UCSD-AML1 (cell line): ENCODE results near the gene TINAG.

ENCODE experiments used
- DNase-seq: peaks from one replicate; lab custom pipeline; 2025; ENCODE audit not compliant: unreplicated experiment; lab: John Stamatoyannopoulos, UW

TINAG gene, protein sequence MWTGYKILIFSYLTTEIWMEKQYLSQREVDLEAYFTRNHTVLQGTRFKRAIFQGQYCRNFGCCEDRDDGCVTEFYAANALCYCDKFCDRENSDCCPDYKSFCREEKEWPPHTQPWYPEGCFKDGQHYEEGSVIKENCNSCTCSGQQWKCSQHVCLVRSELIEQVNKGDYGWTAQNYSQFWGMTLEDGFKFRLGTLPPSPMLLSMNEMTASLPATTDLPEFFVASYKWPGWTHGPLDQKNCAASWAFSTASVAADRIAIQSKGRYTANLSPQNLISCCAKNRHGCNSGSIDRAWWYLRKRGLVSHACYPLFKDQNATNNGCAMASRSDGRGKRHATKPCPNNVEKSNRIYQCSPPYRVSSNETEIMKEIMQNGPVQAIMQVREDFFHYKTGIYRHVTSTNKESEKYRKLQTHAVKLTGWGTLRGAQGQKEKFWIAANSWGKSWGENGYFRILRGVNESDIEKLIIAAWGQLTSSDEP

DNA sequence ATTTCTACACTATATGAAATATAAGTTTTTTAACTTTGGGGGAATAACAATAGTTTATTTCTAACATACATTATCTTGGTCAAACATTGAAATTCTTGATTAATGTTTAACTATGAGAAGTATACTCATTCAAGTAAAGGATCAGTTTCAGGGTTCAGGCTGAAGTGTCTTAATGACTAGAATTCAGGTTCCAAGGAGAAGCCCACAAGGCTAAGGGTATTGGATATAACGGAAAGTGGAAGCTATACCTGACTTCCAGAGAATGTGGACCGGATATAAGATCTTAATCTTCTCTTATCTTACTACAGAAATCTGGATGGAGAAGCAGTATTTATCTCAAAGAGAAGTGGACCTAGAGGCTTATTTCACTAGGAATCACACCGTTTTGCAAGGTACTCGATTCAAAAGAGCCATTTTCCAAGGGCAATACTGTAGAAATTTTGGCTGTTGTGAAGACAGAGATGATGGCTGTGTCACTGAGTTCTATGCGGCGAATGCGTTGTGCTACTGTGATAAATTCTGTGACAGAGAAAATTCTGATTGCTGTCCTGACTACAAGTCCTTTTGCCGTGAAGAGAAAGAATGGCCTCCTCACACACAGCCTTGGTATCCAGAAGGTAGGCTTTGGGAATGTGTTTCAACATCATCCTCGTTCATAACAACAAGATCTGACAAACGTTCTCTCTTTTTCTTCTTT is at the start of gene TINAG:
Gene TINAG, plus strand, starts transcription at position 153 of the 697 bp plus-strand sequence. Its CDS starts 110 bp downstream, at position 263.
- no peak for DNase-seq

DNA sequence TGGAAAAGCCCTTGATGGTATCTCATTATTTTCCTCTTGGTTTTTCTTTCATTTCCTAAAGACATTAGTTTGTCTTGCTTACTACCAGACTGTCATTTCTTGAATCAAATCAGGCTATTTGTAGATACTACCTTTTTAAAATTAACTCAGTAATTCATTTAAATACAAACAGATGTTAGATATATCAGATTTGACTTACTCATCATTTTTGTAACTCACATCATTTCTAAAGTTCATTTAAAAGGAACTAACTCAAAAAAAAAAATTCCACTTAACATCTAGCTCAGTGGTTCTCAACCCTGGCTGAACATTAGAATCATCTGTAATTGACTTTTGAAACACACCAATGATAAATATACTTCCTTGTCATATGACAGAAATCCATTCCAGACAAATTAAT is 48.2 kb upstream of the TINAG start:
- DNase-seq, result no peak

DNA sequence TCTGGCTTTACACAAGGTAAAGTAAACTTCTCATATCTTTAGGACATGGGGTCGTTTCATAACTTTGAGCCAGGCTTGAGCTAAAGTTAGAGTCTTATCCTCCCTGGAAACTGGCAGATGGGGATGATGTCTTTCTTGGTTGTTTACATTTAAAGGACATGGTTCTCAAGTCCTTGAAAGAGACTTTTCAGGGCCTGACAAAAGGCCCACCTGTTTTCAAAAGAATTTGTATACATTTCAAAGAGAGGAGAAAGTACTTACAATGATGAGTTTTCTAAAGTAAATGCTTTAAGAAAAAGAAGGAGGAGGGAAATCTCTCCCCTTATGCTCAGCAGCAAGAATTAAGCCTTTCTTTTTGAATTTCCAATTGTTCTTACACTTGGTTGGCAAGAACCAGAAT is 45.7 kb upstream of the TINAG start:
- DNase-seq, result no peak

DNA sequence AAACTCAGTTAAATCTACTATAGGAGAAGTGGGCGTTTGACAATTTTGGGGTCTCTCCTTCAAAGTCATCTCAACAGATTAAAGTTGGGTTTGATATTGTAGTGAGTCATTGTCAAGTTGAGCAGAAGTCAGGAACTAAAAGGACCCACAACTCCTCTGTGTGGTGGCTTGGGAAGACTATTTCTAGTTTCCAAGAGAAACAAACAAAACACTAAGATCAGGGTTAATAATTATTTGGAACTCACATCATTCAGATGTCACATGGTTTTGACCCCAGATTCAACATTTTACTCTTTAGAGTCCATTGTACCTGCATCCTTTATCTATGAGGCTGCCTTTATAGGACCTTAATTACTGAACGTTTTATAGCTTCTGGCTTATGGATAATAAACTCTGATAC is 45.3 kb upstream of the TINAG start:
- DNase-seq, result no peak

DNA sequence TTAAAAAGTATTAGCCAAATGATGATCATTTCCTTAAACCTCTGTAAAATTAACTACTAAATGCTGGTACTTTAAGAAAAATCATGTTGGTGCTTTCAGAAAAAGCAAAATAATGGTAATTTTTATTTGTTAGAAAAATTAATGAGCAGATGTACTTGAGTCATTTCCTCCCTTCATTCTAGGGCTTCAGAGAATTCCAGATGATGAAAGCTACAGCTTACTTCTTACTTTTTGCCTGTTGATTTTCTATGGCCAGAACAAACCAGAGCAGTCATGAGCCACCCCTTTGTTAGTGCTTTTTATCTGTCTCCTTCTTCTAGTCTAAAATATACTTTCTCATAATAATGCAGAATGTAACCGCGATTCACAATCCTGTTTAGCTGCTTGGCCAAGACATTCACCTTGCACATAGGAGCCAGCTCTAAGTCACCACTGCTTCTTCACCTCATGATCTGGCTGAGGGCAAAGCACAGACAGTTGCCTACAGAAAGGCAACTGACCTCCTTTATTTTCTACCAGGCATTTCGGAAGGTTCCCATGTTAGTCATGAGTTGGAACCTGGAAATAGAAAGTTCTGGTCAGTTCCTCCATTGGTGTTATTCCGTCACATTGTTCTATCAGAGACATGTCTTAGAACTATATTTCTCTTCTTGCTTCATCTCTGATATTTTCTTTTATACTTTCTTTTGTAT is 43.5 kb upstream of the TINAG start:
- DNase-seq, result no peak

DNA sequence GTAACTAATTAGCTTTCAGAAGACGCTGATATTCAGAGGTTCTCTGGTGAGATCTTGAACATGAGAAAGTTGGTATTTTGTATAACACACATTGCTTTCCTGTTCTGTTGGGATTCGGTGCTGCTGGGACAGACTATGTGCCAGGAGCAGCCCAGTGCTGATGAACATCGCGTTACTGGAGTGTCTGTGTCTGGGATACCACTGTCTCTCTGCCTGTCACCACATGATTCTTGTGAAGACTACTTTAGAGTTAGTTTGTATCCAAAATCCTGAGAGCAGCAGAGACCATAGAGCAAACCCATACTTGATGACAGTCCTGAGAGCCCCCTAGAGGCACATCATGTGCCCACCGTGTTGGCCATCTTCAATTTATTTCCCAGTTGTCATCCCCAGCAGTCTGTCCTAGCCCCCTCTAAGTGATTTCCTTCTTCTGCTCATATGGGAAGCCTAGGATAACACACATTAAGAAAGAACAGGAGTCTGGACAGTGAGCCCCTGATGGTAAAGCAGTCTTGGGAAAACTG is 41.8 kb upstream of the TINAG start:
- no peak for DNase-seq

DNA sequence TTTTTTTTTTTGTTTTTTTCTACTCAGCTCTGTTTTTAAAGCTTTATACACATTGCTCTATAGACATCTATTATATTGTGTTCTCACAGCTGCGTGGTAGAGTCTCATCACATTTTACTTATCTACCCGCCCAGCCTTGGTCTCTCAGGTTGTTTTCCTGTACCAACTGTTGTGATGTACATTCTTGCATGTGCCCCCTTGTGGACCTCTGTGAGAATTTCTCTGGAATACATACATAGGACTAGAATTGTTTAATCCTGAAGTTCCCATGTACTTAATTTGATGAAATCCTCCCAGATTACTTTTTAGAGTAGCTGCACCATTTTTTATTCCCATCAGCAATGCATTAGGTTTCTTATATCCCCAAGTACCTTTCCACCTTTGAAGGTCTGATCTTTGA is 40.4 kb upstream of the TINAG start:
- no peak for DNase-seq

DNA sequence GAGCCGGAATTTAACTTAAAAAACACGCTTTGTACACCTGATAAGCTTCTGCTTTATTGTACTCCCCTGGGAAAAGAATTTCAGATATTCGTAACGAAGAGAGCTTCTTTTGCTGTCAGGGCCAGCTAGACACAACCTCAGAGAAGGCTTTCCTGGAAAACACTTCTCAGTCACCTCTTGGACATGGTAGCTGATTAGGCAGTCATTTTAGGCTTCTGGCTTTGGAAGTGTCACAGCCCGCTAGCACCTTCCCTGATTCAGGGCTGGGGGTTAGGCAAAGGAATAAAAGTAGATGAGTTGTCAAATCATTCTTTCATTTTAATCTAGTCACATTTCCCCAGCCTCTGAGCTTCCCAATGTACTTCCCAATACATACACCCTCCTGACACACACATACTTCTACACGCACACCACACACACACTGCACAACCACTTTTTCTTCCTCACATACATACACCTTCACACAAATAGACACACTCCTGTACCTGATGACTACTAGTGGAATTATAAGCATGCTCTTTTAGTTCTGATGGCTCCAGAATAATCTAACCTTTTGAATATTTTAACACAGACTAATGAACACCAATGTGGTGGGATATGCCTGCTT is 34.9 kb upstream of the TINAG start:
- DNase-seq, result no peak

DNA sequence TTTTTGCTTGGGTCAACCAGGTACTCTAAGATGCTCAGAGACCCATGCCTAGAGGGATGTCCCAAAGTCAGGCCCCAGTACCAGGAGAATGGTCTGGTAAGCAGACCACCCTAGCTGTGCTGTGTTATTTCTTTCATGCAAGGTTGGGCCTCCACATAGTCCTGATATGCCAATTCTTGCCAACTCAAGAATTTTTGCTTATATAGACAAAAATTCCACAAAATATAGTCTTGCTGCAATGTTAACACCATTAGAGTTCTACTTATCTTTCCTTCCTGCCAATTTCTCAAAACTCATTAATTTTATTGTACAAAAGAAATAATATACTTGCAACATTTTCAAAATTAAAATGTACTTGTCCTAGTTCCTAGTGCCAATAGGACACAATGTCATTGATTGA is 33.9 kb upstream of the TINAG start:
- DNase-seq, result no peak

DNA sequence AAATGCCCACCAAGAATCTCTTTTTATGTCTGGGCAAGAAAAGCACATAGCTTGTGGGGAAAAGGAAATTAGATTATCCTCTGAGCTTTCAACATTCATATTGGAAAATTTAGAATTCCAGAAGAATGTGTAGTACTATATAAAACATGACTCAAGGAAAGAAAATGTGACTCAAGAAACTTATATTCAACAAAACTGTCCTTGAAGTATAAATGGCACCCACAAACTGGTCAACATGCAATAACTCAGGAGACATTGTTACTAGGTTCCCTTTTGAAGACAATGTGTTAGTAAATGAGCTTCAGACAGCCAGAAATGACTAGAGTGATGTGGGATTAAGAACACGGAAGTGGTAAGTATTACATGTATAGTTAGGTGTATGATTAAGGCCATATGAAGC is 26.1 kb upstream of the TINAG start:
- DNase-seq, result no peak

DNA sequence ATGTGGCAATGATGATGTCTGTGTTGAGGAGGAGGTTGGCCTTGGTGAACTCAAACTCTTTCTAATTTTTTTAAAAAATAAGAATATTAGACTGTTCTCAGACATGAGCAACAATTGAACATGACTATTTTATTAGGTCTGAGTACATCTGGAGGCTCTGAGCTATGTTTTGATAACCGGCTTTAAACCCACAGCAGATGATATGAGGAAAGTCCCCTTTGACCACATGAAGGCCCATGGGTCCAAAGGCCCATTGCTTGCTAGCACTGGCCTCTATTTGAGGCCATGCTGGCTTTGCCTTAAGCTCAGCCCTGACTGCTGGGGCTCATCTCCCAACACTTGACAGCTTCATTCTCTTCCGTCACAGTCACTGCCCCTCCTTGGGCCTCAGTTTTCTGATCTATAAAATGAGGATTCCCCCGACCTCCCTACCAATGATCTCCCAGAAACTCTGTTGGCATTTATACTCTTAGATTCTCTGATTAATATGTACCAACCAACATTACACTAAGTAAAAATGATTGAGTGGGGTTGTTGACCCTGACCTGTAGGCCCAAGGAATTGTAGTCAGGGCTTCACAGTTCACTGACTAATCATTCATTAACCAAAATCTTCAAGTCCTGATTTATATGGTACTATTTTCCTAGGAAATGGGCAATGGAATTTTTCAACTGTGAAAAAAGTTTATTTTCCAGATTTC is 23.9 kb upstream of the TINAG start:
- no peak for DNase-seq

DNA sequence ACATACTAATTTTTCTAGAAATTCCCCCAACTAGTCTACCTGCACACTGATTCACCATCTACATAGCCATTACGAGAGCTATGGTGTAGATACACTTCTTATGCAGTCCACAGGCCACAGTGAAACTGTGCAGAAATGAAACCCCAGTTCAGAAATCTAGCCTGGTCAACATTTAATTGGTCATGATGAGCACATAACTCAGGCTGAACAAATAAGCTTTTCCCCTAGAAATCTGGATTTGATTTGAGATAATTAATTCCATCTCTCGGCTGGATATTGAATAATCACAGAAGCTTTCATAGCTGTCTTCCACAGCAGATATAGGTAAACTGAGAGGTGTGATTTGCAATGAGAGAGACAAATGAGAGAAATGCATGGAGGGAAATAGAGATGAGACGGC is 22.6 kb upstream of the TINAG start:
- no peak for DNase-seq

DNA sequence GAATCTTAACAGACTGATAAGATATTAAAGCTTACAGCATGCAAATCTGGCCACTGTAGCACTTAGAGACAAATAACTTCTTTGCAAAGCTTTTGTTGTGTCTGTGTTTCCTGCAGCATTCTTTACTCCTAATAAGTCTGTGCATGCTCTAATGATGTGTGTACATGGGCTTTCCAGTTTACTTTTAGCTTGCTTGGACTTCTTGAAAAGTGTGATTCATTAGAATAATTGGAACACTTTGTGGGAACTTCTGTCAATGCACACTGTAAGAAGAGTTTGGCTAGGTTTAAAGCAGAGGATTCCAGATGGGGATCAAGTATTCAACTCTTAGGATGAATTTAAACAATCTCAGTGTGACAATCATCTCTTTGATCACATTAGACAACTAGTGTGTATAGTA is 22.1 kb upstream of the TINAG start:
- no peak for DNase-seq

DNA sequence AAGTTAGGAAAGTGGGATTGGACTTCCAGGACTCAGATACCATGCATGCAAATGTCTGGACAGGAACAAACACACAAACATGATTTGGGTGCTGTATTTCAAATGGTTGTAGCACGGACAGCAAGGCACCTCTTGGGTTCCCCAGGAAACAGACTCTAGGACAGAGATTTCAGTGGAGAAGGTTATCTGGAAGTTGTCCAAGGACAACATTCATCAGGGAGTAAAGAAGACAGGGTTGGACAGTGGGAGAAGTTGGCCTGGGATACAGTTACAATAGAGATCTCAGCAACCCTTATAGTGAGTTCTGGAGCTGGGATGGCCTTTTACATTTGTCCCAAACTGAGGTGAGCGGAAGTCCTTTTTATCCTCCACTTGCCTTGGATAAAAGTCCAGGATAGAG is 19.8 kb upstream of the TINAG start:
- no peak for DNase-seq

DNA sequence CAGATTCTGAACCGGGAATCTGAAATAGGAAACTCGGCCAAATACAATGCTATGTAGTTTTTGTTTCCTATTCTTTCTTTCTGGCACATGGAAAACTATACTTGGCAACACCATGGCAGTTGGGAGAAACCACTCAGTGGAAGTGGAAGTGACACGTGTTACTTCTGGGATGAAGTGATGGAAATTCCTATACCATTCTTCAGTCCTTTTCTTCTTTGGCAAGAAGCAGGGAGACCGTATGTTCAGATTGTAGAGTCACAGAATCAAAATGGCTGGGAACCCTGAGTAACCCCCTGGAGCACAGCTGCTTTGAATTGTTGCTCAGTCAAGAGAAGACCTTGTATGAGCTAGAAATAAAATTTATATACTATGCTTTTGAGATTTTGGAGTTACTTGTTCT is 18.8 kb upstream of the TINAG start:
- DNase-seq, result no peak

DNA sequence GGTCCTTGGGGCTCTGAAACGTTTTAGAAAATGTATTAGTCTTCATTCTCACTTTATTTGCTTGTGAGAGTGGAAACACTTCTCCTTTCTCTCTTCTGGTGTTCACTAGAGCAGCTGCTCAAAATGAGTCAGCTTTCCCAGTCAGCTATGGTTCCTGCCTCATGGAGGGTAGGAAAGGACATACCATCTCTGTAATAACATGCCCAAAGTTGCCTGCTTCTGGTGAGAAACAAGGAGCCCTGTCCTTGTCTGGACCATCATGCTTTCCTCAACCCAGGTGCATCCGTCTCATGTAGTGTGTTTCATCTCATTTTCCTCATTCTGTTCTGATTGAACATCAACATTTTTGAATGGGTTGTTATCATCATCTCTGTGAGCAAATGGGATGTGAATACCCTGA is 17.1 kb upstream of the TINAG start:
- DNase-seq, result no peak

DNA sequence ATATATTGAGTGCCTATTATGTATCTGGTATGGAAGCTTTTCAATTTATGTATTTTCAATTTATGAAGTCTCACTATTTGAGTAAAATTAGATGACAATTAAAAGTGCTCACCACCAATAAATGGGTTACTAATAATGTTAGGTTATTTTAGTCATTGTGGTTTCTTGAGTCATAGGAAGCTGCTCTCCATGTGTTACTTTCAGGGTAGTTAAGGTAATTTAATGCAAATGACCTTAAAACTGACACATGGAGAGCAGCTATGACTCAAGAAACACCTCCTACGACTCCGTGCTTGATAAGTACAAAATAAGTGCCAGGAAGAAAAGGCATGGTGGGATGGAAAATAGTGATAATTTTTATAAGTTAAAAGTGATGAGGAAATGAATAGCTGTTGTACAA is 16.5 kb upstream of the TINAG start:
- DNase-seq, result no peak

DNA sequence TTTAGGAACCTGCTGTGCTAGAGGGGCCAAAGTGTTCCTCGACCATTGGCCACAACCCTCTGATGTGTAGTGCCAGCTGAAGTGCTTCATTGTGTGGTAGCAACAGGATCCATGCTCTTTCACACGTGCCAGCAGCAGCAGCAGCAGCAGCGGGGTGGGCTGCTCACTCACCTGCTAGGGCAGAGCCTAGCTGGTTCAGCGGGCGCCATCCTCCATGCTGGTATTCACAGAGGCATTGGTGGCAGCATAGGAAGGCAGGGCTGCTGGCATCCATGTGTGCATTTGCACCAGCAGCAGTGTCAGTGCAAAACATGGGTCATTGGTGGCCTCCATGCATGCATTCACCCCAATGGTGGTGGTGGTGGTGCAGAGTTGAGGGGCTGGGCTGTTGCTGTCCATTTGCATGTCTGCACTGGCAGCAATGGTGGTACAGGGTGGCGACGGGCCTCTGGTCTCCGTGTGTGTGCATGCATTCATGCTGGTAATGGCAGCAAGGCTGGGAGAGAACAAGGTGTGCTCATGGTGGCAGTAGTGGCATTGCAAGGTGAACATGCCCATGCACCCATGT is 13.2 kb upstream of the TINAG start:
- no peak for DNase-seq

DNA sequence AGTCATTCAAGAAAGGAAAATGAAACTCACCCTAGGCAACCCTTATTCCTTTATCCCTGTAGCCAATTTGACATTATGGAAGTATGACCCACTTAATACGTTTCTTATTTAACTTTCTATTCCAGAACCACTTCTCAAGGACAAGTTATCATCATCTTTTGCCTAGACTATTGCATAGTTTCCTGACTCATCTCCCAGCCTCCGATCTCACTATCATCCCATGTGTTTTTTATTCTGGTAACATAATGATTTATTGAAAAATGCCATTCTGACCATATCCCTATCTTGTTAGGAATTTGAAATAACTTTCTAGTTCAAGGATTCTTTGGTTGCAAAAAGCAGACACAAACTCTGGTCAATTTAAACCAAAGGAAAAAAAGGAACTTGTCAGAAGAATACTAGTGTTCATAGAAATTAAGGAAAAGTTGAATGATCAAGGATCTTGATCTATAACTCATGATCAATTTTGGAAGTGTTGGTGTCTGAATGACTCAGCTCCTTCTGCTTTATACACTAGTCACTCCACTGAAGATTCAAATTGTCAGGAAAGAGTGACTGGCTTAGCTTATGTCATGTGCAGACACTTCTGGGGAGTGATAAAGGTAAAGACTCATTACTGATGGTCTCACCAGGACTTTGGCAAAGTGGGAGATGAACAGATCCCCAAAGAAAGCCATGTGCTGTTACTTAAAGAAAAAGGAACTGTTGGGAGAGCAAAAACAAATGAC is 8.5 kb upstream of the TINAG start:
- DNase-seq, result no peak

DNA sequence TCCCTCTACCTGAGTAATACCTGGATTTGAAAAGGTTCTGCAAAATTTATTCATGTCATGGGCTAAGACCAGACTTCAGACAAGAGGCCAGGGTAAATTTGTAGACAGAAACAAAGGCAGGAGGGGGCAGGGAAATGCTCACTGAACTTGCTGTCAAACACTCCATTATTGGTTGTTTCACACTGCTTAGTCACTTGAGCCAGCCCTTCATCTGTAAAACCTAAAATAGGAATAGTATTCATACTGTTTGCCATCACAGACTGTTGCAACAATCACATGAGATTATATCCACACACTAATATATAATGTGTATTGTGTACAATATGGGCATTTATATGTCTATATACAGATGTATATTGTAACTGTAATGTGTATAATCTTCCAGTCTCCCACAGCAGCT is 6.5 kb upstream of the TINAG start:
- DNase-seq, result no peak
